Transverse colon (tissue), 4 donors: ENCODE data around the gene POTEG.
"Not testable (repeated sequence)": the region's sequence is repeated elsewhere in the genome, so short reads cannot be mapped to it uniquely, and the experiment has no call there.

Source experiments
- POLR2A ChIP-seq: fragments of 450-650 bp; IDR thresholded peaks from one replicate; pipeline ENCODE4 v1.6.1; 2016; ENCODE audit warnings: antibody characterized with exemption, mild to moderate bottlenecking, moderate library complexity
- POLR2AphosphoS5 ChIP-seq, 3 donors: sonication (generic); formaldehyde crosslinking; IDR thresholded peaks; one replicate each; pipeline ENCODE4 v1.6.1; 2016; ENCODE audit warnings: antibody characterized with exemption in 3 of 3
- TF ChIP-seq, protein P1 (sequence below), 5 experiments: fragments of 200-600 bp in 3 of 5; fragments of 450-650 bp in 2 of 5; sonication (generic) in 3 of 5; IDR thresholded peaks; 1 replicate in 2 of 5; 2 replicates in 3 of 5; pipeline ENCODE4 v1.5.1; 2016 to 2017; ENCODE audit warnings: antibody characterized with exemption in 5 of 5, inconsistent platforms in 3 of 5, mild to moderate bottlenecking in 2 of 5, moderate library complexity in 1 of 5

DNA sequence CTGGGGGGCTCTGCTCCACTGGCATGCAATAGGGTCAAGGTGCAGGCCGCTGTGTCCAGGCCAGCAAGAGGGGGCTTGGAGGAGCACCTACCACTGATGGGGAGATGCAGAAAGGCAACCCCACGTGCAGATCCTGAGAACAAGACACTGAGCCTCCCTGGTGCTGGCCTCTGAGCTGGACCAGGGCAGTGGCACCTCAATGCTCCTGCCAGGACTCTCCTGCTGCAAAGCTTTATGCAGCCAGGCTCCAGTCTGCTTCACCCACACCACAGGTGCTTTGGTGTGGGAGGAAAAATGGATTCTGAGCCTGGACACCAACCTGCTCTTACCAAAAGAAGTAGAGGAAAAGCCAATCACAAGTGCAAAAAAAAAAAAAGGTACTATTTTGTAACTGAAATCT, 1.7 kb upstream of the POTEG start:
- TF ChIP-seq, protein P1, sequence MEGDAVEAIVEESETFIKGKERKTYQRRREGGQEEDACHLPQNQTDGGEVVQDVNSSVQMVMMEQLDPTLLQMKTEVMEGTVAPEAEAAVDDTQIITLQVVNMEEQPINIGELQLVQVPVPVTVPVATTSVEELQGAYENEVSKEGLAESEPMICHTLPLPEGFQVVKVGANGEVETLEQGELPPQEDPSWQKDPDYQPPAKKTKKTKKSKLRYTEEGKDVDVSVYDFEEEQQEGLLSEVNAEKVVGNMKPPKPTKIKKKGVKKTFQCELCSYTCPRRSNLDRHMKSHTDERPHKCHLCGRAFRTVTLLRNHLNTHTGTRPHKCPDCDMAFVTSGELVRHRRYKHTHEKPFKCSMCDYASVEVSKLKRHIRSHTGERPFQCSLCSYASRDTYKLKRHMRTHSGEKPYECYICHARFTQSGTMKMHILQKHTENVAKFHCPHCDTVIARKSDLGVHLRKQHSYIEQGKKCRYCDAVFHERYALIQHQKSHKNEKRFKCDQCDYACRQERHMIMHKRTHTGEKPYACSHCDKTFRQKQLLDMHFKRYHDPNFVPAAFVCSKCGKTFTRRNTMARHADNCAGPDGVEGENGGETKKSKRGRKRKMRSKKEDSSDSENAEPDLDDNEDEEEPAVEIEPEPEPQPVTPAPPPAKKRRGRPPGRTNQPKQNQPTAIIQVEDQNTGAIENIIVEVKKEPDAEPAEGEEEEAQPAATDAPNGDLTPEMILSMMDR (IDR thresholded peaks at IDR 0.05), result not testable (repeated sequence)
- TF ChIP-seq POLR2AphosphoS5 (IDR thresholded peaks at IDR 0.05); POLR2A: not testable (repeated sequence)
